Measurements from ENCODE around the gene ACVR2B. TPM values are rescaled to one million over a fixed set of nuclear protein-coding genes. Genes with fewer than 3 reads are reported as not detected.

Gene ACVR2B
- total RNA-seq, 2 donors from 2014 or later = 2.7 to 2.8 TPM

DNA sequence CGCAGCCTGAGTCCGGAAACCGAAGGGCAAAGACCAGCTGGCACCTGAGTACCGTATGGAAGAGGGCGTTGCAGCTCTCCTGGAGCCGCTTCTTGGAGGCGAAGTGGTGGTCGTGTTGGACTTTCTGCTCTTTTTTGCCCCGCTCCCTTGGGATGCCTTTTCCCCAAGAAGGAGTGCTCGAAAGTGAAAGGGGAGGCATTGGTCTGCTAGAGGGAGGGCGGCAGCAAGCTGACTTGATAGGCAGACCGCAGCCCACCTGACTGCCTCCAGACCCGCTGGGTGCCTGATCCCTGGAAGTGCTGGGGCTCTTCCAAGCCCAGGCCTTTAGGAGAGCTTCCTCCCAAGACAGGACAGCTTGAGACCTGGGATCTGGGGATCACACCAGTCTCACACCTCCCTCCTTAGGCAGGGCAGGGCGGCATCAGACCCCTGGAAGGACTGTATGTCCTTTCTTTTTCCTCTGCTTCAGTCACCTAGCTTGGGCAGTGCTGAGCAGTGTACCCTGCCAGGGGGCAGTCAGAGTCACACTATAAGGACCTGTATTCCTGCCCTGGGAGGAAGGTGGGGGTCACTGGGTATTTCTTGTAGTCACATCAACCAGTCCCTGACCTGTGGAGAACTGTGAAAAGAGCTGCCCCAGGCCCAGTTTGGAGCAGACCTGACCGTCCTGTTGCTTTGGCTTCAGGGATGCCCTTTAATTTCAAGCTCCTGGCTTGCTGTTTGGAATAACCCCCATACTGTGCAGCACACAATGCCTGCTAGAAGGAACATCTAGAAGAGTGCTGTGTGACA, 2.1 kb downstream of the ACVR2B start:
- no peak for DNase-seq (ENCODE audit: low spot score)
- intact Hi-C loops (cut with DNase I) = loop anchor here in 1 of 2 donors (5.0 kb wide), 1 partner anchor 1649 kb away; no protein-coding TSS in a partner anchor

DNA sequence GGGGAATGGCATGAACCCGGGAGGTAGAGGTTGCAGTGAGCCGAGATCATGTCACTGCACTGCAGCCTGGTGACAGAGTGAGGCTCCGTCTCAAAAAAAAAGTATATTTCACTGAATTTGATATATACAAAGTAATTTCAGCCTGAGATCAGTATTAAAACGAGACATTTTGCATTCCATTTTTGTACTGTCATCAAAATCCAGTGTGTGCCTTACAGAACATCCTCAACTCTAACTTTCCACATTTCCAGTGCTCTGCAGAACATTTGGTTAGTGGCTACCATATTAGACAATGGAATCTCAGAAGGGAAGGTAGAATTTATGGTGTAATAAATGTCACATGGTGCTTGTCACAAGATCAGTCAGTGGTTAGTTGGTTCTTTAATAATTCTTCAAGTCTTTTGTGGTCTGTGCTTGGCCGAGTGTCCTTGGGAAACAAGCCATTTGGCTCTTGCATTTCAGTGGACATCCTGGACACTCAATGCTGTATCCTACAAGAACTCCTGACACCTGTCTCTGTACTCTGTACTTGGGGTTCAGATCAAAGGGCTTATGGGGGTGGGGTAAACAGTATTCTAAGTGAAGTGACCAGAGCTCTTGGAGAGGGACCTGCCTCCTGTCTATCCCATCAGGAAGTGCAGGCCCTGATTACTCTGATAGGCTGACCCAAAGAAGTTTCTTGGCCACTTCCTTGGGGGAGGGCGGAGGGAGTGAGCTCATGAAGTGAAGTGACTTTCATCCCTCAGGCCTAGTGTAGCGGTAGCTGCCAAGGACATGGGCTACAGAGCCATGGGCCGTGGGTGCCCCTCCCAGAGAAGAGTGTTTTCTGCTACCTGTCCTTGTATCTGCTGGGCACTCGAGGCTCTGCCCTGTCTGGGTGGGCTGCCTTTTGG, 3.7 kb downstream of the ACVR2B start:
- DNase-seq (ENCODE audit: low spot score) = no peak
- intact Hi-C loops (cut with DNase I) = loop anchor here in 1 of 2 donors (5.0 kb wide), 1 partner anchor 1650 kb away; no protein-coding TSS in a partner anchor

DNA sequence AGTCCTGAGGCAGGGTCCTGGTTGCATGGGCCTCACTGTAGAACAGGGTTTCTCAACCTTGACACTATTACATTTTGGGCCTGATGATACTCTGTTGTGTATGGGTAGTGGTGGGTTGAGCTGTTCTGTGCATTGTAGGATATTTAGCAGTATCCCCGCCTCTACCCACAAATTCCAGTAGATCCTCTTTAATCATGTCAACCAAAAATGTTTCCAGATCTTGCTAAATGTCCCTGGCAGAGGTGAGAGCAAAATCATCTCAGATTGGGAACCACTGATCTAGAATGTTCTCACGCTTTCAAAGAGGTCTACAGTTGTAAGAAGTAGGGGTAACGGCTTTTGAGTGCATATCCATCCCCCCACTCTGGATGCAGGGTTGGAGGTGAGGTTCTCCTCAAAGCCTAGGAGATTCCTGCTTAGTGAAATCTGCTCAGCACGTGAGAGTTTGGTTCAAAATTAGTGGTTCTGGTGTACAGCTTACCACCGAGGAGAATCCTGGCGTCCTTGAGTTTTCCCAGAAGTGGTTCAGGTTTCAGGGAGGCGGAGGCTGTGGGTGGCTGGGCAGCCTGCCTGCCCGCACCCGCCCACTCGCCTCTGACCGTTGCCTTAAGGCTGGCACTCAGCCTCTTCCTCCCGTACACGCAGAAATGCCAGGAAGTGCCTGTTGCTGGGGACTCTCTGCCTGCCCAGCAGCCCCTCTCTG, 5.3 kb downstream of the ACVR2B start:
- no peak for DNase-seq (ENCODE audit: low spot score)
- intact Hi-C loops (cut with DNase I) = loop anchor here in 1 of 2 donors (5.0 kb wide), 1 partner anchor 1652 kb away; no protein-coding TSS in a partner anchor

DNA sequence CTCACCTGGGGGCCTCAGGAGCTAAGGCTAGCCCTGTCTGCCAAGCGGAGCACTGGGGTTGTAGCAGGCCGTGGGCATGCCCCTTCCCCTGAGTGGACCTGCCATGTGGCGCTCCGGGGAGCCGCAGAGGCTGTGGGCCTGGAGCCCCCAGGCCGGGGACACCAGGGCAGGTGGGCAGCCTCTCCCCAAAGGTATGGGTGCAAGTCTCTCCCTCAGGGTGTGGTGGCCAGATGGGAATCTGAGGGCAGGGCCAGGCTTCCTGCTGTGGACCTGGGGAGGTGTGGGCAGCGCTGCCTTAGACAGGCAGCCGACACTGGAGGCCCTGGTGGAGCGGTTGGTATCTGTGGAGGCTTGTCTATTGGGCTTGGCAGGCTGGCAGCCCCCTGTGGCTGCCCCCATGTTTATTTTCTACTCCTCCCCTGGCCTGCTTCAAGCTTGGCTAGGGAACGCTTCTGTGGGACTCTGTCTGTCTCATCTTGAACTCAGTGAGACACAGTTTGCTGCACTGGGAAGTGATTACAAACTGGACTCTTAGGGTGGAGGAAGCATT, 5.9 kb downstream of the ACVR2B start:
- DNase-seq (ENCODE audit: low spot score) = no peak
- intact Hi-C loops (cut with DNase I) = loop anchor here in 1 of 2 donors (5.0 kb wide), 1 partner anchor 1652 kb away; no protein-coding TSS in a partner anchor

DNA sequence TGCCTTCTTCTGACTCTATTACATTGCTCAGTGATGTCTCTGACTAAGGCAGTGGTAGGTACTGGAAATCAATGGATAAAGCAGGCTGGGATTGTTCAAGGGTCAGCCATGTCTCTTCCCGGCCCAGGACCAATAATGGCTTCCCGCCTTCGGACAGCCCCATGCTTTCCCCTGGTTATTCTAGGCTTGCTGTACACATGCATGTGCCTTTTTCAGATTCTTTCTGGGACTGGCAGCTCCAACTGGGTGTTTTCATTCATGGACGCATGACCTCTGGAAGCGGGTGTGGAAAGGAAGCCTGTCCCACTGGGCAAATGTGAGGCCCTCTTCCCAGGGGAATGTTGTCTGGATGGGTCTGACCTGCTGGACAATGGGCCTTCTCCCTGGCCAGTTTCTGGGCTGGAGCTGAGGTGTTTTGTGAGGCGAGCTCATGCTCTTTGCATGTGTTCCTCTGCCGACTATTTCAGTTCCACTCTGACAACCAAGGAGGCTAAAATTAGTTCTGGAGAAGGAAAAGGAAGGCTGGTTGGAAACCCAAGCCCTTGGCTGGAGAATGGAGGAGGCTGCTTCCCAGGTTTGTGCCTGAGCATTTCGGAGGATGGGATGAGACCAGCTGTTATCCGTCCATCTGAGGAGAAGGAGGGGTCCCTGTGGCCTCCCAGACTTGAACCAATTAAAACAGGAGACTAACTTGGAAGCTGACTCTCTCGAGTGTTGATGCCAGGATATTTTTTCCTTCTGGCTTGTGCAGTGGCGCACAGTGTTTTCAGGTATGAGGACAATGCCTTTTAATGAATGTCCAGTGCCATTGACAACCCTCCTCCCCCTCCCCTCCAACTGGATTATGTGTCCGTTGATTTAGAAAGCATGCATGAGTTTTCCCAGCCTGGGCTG, 6.9 kb downstream of the ACVR2B start:
- intact Hi-C loops (cut with DNase I) = no loop called here
- no peak for DNase-seq (ENCODE audit: low spot score)

DNA sequence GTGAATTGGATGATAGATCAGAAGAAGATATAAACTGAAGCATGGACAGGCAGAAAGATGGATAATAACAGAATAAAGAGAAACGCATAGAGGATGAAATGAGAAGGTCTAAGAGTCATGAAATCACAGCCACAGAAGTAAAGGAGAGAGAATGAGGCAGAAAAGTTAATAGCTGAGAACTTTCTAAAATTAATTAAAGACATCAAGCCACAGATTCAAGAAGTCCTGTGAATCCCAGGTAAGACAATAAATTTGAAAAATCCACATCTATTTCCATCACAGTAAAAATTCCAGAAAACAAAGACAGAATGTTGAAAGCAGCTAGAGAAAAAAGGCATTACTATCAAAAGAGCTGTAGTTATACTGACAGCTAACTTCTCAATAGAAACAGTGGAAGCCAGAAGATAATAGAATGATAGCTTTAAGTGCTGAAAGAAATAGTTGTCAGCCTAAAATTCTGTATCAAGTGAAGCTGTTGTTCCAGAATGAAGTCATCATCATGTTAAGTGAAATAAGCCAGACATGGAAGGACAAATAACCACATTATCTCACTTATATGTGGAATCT, 12.0 kb downstream of the ACVR2B start:
- DNase-seq (ENCODE audit: low spot score) = no peak
- intact Hi-C loops (cut with DNase I) = no loop called here

DNA sequence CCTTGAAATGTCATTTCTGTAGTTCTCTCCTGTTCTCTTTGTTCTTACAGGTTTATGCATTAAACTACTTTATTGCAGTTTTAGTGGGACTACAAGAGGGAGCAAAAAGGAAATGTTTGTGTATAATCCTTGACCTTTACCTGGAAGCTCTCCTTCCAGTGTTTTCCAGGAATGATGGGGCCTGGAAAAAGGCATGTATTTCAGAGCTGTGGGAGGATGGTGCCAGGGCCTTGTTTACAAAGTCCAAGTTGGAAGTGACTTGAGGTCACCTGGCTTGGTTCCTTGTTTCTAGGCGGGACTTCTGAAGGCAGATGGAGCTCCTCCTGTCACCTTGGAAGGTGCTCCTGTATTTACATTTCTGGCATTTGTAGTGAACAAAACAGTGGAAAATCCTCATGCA, 15.1 kb downstream of the ACVR2B start:
- intact Hi-C loops (cut with DNase I) = no loop called here
- no peak for DNase-seq (ENCODE audit: low spot score)

DNA sequence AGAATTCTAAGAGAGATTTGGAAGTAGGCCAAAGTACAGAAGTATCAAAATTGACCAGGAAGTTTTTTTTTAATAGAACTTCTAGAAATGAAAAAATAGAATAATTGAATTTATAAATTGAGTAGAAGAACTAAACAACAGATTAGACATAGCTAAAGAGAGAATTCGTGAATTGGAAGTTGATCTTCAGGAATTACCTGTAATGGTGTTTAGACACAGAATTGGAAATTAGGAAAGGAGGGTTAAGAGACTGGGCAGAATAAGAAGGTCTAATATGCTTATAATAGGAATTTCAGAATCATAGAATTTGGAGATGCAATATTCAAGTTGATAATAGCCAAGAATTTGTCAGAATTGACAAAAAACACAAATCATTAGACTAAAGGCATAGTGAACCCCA, 16.2 kb downstream of the ACVR2B start:
- intact Hi-C loops (cut with DNase I) = no loop called here
- DNase-seq (ENCODE audit: low spot score) = no peak

DNA sequence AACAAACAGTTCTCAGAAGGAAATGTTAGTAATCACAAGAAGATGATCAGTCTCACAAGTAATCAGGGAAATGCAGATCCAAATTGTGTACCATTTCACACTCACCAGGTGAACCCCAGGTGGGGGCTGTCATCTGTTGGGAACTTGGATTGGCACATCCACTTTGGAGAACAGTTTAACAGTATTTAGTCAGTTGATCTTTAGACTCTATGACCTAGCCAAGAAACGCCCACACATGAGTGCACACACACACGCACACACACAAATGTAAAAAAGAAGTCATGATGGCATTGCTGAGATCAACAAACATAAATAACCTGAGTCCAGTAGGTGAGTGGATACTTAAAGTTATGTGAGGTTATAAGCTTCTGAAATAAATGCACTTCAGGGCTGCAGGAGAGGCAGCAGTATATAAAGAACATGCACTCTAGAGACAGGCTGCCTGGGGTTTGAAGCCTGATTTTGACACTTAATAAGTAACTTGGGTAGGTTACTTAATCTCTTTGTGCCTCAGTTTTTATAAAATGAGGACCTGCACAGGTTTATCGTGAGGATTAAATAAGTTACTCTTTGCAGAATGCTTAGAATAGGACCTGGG, 17.7 kb downstream of the ACVR2B start:
- no peak for DNase-seq (ENCODE audit: low spot score)
- intact Hi-C loops (cut with DNase I) = no loop called here

DNA sequence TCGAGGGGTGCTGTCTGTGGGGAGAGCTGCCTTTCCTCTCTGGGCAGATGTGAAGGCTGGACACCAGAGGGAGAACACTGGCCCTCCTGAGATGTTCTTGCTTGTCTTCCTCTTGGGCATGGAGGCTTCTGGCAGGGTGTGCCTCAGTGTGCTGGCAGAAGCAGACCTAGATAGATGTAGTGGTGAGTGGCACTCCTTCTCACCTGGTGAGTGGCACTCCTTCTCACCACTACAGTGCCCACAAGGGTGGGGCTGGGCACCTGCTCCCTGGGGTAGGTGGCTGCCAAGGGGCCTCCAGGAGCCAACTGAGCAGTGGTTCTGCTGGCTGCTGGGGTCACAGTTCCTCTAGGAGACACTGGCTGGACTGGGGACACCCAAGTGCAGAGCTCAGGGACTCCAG, 18.7 kb downstream of the ACVR2B start:
- intact Hi-C loops (cut with DNase I) = no loop called here
- no peak for DNase-seq (ENCODE audit: low spot score)

DNA sequence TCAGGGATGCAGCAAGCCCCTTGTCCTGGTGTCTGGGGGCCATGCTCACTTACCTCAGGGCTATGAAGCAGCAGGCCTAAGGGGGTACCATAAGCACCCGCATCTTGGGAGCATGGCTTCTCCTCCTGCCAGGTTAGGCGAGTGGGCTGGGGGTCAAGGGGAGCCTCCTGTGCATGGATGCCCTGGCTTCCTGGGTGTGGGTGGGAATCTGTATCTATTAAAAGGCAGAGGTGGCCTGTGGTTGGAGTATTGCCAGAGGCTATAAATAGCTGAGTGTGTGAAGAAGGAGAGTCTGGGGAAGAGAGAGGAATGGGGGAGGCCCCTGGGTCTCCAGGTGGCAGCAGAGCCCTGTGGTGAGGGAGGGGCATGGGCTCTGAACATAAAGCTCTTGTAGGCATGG, 19.5 kb downstream of the ACVR2B start:
- intact Hi-C loops (cut with DNase I) = no loop called here
- no peak for DNase-seq (ENCODE audit: low spot score)

DNA sequence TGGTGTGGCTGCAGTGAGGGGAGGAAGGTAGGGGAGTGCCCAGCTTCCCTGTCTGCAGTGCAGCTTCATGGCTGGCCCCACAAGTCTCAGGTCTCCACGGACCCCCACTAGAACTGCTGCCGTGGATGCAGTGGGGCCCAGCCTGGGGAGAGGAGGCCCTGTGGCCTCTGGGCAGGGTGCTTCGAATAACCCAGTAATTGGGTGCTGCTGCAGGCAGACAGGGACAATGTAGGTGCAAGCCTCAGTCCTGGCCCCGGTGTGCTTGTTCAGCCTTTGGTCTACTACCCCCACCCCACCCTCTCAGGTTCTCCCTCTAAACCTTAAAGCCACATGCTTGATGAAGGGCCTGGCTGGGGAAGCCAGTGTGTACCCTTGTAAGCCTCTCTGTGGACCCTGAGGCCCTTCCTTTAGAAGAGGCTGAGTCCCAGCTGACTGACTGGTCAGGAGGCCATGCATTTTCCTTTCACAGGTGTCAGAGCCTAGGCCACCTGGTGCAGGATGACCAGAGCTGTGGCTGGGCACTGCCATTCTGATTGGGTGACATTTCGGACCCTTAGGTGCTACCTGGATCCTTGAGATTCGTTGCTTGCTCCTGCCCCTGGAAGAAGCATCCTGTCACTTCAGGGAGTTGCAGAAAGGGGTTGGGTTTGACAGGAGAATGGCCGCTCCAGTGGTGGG, 21.4 kb downstream of the ACVR2B start:
- intact Hi-C loops (cut with DNase I) = loop anchor here (5.0 kb wide), 1 partner anchor 128 kb away; the partner anchor contains the start of gene XYLB (in 2 of the 2)

DNA sequence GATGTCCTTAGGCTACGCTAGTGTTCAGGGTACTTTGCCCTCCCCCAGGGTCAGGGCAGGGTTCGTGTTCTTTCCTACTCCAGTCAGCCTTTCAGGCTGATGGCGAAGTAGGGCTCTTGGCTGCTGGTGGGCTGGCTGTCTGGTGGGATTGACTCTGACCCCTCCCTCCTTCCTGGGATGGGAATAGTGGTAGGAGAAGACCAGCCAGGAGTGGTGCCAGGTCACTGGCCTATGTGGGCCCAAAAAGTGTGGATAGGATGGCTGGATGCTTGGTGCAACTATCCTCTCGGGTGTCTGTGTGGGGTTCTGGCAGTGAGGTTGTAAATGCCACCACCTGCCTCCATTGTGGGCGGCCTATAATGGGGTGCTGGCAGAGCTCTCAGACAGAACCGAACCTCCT, 22.0 kb downstream of the ACVR2B start:
- DNase-seq (ENCODE audit: low spot score) = no peak
- intact Hi-C loops (cut with DNase I) = loop anchor here (5.0 kb wide), 1 partner anchor 128 kb away; the partner anchor contains the start of gene XYLB (in 2 of the 2)

More for the DNA sequence above, 21.4 kb downstream of the ACVR2B start:
- DNase-seq (ENCODE audit: low spot score) = no peak

DNA sequence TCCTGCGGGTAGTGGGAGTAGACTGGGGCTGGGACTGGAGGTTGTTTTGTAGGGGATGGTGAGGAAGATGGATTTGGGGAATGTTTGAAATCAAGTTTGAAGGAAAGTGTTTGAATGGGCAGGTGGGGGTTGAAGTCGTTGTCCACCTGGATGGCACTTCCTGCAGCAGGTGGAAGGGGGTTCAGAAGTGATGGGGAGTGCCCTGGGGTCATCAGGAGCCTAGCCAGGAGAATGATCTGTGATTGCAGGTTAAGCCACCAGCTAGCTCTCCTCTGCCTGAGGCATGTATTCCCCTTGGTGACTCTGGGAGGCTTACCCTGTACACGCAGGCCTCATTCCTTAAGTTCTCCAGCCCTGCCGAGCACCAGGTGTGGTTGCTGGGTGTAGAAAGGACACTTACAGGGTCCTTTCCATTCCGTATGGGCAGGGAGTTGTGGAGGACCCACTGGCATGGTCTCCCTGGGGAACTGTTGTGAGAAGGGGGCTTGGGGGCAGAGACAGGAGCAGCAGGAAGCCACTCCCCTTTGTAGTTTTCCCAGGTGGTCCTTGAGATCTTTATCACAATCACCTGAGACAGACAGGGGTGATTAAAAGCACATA, 22.6 kb downstream of the ACVR2B start:
- no peak for DNase-seq (ENCODE audit: low spot score)
- intact Hi-C loops (cut with DNase I) = loop anchor here (5.0 kb wide), 1 partner anchor 129 kb away; the partner anchor contains the start of gene XYLB (in 2 of the 2)

DNA sequence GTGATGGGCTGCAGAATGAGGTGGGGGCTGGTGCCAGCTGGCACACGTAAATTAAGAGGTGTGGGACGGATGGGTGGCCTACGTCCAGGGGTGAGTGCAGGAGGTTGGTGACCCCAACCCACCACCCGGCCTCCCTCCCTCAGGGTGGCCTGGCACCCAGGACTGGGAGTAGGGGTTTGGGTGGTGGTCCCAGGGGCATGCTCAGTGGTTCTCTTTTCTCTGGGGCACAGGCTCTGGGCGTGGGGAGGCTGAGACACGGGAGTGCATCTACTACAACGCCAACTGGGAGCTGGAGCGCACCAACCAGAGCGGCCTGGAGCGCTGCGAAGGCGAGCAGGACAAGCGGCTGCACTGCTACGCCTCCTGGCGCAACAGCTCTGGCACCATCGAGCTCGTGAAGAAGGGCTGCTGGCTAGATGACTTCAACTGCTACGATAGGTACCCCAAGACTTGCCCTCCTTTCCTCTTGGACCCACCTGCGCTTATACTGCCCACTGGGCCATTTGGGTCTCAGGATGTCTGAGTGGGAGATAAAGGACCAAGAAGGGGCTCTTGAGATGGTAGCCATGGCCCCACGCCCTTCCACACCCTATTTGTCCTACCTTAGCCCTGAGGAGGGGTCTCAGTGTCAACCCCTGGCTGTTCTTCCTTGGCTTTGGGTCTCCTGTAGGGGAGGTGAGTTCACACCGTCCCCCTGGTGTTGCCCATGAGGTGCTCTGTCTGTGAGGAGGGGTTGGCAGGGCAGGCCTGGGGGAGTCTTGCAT, 23.5 kb downstream of the ACVR2B start:
- DNase-seq (ENCODE audit: low spot score) = peak; percentile 73
- intact Hi-C loops (cut with DNase I) = loop anchor here (5.0 kb wide), 1 partner anchor 130 kb away; the partner anchor contains the start of gene XYLB (in 2 of the 2)

Measured in posterior vena cava (tissue), 2 donors.